ENCODE results near the gene TTLL4.

The TTLL4 gene

GRCh38 chr2:218788529-218789255, 78.1 kb downstream of the TTLL4 start:
- no peaks in the 10 kb centered on the region for H3K9me3 ChIP-seq (ENCODE audit: insufficient read depth, low read length)
- no peaks in the 10 kb centered on the region for H3K79me2 ChIP-seq (ENCODE audit: insufficient read depth, low read length)
- no peak overlapping the region for H3K4me2 ChIP-seq (ENCODE audit: low read depth, low read length, poor library complexity, severe bottlenecking)
- TF ChIP-seq EZH2phosphoT487 (conservative IDR thresholded peaks at IDR 0.05; ENCODE audit: low read length) (no peak), CTCF (IDR thresholded peaks at IDR 0.05; ENCODE audit: insufficient read depth, low read length, poor library complexity, severe bottlenecking) (no peak)
- H3F3A ChIP-seq (ENCODE audit: insufficient read depth), result no peaks in the 10 kb centered on the region
- no peaks in the 10 kb centered on the region for H3K36me3 ChIP-seq (ENCODE audit: low read length)
- H3K4me3 ChIP-seq (ENCODE audit: insufficient read depth, low read length, poor library complexity, severe bottlenecking), result no peak overlapping the region
- no peaks in the 10 kb centered on the region for H3K27me3 ChIP-seq (ENCODE audit: low read length)
- H2AFZ ChIP-seq (ENCODE audit: low read depth, low read length, severe bottlenecking), result no peak overlapping the region
- no peaks in the 10 kb centered on the region for H4K20me1 ChIP-seq (ENCODE audit: low read depth, low read length)
- no peaks in the 10 kb centered on the region for H3K9me2 ChIP-seq (replicated peaks; ENCODE audit: insufficient read depth, low read length)
- H3K27ac ChIP-seq (ENCODE audit: low read depth, low read length), result no peak overlapping the region
- H3K9ac ChIP-seq (ENCODE audit: low read length), result no peak overlapping the region

- no peaks in the 10 kb centered on the region for H3K36me3 ChIP-seq (ENCODE audit: low read length)
- no peaks in the 10 kb centered on the region for H3K79me2 ChIP-seq (ENCODE audit: insufficient read depth, low read length)
- H3K9me2 ChIP-seq (replicated peaks; ENCODE audit: insufficient read depth, low read length), result no peaks in the 10 kb centered on the region
- no peaks in the 10 kb centered on the region for H3K27me3 ChIP-seq (ENCODE audit: low read length)
- H3K9ac ChIP-seq (ENCODE audit: low read length), result no peak overlapping the region
- no peak overlapping the region for H3K4me3 ChIP-seq (ENCODE audit: insufficient read depth, low read length, poor library complexity, severe bottlenecking)
- no peak overlapping the region for H2AFZ ChIP-seq (ENCODE audit: low read depth, low read length, severe bottlenecking)
- H4K20me1 ChIP-seq (ENCODE audit: low read depth, low read length), result no peaks in the 10 kb centered on the region
- no peaks in the 10 kb centered on the region for H3K9me3 ChIP-seq (ENCODE audit: insufficient read depth, low read length)
- no peaks in the 10 kb centered on the region for H3F3A ChIP-seq (ENCODE audit: insufficient read depth)
- no peak for TF ChIP-seq EZH2phosphoT487 (conservative IDR thresholded peaks at IDR 0.05; ENCODE audit: low read length)
- TF ChIP-seq CTCF (IDR thresholded peaks at IDR 0.05; ENCODE audit: insufficient read depth, low read length, poor library complexity, severe bottlenecking), result no peak
- H3K27ac ChIP-seq (ENCODE audit: low read depth, low read length), result no peak overlapping the region
- H3K4me2 ChIP-seq (ENCODE audit: low read depth, low read length, poor library complexity, severe bottlenecking), result no peak overlapping the region
Observed at GRCh38 chr2:218792433-218792832, 81.8 kb downstream of the TTLL4 start.

- no peak for TF ChIP-seq CTCF (IDR thresholded peaks at IDR 0.05; ENCODE audit: insufficient read depth, low read length, poor library complexity, severe bottlenecking)
- TF ChIP-seq EZH2phosphoT487 (conservative IDR thresholded peaks at IDR 0.05; ENCODE audit: low read length), result no peak
- Histone ChIP-seq H3F3A (ENCODE audit: insufficient read depth) (no peaks in the 10 kb centered on the region), H3K9me3 (ENCODE audit: insufficient read depth, low read length) (no peaks in the 10 kb centered on the region), H3K9me2 (replicated peaks; ENCODE audit: insufficient read depth, low read length) (no peaks in the 10 kb centered on the region), H3K9ac (ENCODE audit: low read length) (no peak overlapping the region), H3K4me3 (ENCODE audit: insufficient read depth, low read length, poor library complexity, severe bottlenecking) (no peak overlapping the region), H3K27me3 (ENCODE audit: low read length) (no peaks in the 10 kb centered on the region), H3K4me2 (ENCODE audit: low read depth, low read length, poor library complexity, severe bottlenecking) (no peak overlapping the region), H3K36me3 (ENCODE audit: low read length) (no peaks in the 10 kb centered on the region), H2AFZ (ENCODE audit: low read depth, low read length, severe bottlenecking) (no peak overlapping the region), H3K27ac (ENCODE audit: low read depth, low read length) (no peak overlapping the region), H3K79me2 (ENCODE audit: insufficient read depth, low read length) (no peaks in the 10 kb centered on the region), H4K20me1 (ENCODE audit: low read depth, low read length) (no peaks in the 10 kb centered on the region)
Observed at GRCh38 chr2:218796691-218797090, 86.1 kb downstream of the TTLL4 start.

Measured in SU-DHL-6 (cell line).